Measurements from ENCODE around the gene DCAF16.
"Not testable (repeated sequence)": the region's sequence is repeated elsewhere in the genome, so short reads cannot be mapped to it uniquely, and the experiment has no call there.

Gene DCAF16

GRCh38 chr4:17810260-17811077 is at the start of gene DCAF16, which contains the start of gene NCAPG:
Gene DCAF16, minus strand, starts transcription at chr4:17810757. Its CDS starts 6,616 bp downstream, at chr4:17804141.
Gene NCAPG, plus strand, starts transcription at chr4:17810979. Its CDS starts 99 bp downstream, at chr4:17811078.
- peak; percentile 99 for DNase-seq (ENCODE audit: low spot score)

- no peak for DNase-seq (ENCODE audit: low spot score)
Measured at GRCh38 chr4:17859793-17860406, 49.3 kb upstream of the DCAF16 start.

GRCh38 chr4:17854036-17854435 is 43.5 kb upstream of the DCAF16 start:
- DNase-seq (ENCODE audit: low spot score): no peak

GRCh38 chr4:17851959-17852358 is 41.4 kb upstream of the DCAF16 start:
- no peak for DNase-seq (ENCODE audit: low spot score)

DNA sequence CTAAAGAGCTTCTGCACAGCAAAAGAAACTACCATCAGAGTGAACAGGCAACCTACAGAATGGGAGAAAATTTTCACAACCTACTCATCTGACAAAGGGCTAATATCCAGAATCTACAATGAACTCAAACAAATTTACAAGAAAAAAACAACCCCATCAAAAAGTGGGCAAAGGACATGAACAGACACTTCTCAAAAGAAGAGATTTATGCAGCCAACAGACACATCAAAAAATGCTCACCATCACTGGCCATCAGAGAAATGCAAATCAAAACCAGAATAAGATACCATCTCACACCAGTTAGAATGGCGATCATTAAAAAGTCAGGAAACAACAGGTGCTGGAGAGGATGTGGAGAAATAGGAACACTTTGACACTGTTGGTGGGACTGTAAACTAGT is 39.7 kb upstream of the DCAF16 start:
- DNase-seq (ENCODE audit: low spot score): not testable (repeated sequence)

DNA sequence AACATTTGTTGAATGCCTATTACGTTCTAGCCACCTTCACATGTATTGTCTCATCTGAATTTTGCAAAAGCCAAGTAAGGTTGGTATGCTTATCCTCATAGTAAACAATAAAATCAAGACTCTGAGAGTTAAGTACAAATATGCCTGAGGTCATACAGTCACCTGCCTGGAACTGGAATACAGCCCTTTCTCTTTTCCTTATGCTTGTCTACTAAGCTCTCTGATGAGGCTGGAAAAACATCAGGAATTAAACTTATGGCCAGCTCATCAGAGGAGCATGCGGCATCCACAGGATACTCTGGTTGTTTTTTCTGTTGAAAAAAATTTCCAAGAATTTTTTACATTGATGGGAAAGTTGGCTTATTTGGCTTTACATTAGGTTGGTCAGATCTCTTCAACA is 35.7 kb upstream of the DCAF16 start:
- no peak for DNase-seq (ENCODE audit: low spot score)

DNA sequence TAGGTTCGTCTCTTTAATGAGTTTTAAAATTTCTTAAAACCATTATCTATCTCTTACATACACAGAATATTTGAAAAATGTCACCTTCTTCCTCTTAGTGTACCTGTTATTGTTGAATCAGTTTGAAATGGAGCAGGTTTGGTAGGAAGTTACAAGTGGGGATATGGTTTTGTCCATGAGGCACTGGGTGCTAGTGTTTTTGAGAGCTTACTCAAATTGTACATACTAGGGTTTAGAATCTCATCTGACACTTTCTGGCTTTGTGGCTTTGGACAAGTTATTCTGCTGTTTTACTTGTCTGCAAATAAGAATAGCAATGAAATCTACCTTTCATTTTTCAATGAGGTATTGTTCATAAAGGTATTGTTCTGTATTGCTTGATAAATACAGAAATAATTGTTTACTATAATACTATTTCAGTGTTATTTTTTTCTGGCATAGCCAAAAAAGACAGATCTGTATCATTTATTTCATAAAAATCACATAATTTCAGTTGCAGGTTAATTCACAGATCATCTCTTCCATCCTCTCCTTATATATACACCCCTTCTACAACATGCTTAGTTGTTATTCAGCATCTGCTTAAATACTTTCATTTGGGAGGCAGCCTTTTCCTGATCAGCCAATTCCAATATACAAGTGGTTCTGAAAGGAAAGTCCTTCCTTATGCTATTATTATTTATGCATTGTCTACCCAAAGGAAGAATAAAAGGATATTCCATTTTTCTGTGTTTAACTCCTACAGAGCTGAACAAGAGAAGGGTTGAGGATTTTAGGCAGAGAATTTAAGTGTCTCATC is 13.5 kb upstream of the DCAF16 start:
- no peak for DNase-seq (ENCODE audit: low spot score)

GRCh38 chr4:17817027-17817426 is 6.5 kb upstream of the DCAF16 start:
- DNase-seq (ENCODE audit: low spot score): no peak

- DNase-seq (ENCODE audit: low spot score): no peak
Measured at GRCh38 chr4:17816142-17816541, 5.6 kb upstream of the DCAF16 start.

- no peak for DNase-seq (ENCODE audit: low spot score)
Measured at GRCh38 chr4:17814140-17814539, 3.6 kb upstream of the DCAF16 start.

- no peak for DNase-seq (ENCODE audit: low spot score)
Measured at GRCh38 chr4:17812801-17813200, 2.2 kb upstream of the DCAF16 start.

DNA sequence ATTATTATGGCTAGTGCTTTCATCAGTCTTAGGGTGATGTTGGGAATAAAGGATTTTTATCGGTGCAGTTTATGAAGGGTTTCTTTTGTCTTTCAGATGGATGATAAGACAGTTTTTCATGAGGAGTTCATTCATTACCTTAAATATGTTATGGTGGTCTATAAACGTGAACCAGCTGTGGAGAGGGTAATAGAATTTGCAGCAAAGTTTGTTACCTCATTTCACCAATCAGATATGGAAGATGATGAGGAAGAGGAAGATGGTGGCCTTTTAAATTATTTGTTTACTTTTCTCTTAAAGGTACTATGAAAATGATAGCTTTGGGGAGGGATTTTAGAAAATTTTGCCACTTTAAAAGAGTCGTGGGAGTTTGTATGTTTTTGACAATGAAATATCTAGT is 1.6 kb upstream of the DCAF16 start:
- no peak for DNase-seq (ENCODE audit: low spot score)

- DNase-seq (ENCODE audit: low spot score): no peak
Measured at GRCh38 chr4:17811078-17811603, 584 bp upstream of the DCAF16 start.

- no peak for DNase-seq (ENCODE audit: low spot score)
Measured at GRCh38 chr4:17809667-17810066, 890 bp downstream of the DCAF16 start.

DNA sequence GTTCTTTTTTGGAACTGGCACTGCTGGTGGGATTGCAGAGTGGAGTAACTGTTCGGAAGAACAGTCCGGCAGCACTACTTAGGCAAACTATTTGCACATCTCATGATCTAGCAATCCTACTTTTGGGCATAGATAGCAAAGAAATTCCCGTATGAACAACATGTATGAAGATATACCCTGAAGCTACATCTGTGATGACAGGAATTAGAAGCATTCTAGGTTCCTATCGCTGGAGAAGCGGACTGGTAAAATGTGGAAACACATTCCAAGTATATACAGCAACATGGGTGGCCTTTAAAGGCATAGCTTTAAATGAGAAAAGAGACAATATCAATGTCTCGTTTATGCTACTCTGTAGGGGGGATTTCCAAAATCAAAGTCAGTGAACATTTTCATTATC is 3.1 kb downstream of the DCAF16 start:
- no peak for DNase-seq (ENCODE audit: low spot score)

GRCh38 chr4:17805580-17806155 is 4.9 kb downstream of the DCAF16 start:
- DNase-seq (ENCODE audit: low spot score): no peak

GRCh38 chr4:17797808-17798207 is 12.7 kb downstream of the DCAF16 start:
- no peak for DNase-seq (ENCODE audit: low spot score)

DNA sequence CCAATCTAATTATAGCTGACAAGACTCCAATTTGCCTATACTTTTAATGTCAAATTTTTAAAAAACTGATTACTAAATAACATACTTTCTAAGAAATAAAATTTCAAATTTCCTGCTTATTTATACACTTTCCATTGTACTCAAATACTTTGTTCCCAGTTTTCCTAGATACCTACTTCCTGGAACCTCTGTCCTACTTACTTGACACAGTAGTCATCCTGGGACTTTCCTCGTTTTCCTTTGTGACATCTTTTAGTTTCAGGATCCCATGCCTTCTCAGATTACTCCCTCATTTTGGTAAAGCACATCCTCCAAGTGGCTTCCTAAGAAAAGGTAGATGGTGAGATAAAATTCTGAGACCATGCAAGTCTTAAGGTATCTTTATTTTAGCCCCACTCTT is 15.8 kb downstream of the DCAF16 start:
- no peak for DNase-seq (ENCODE audit: low spot score)

DNA sequence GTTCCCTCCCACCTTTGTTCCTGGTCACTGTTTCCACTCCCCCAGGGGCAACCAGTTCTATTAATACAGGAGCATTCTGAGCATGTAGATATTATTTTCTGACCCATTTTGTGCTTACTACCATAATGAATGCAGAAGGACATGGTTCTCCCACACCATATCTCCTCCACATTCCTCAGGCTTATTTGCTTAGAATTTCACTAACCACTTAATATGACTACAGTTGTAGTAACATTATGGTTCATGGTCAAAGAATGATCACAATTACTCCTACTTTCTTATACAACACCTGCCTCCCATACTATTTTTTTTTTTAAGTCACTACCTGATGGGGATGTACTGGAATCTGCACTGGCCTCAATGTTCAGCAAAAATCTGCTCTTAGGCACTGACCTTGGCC is 21.6 kb downstream of the DCAF16 start:
- no peak for DNase-seq (ENCODE audit: low spot score)

DNA sequence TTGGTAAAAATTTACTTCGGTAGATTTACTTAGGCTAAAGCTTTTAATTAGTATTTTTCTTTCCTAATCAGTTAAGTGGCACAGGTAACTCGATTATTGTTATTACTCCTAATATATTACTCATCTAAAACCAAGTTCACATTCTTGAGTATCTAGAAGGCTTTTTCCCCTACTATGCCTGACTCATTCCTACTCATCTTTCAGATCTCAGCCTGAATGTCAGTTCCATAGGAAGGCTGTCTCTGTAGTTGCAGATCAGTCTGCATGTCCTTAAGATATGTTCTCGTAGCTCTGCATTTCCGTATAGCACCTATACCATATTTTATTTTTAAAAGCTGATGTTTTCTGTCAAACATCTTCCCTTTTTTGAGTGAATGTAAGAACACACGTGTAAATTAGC is 23.2 kb downstream of the DCAF16 start:
- no peak for DNase-seq (ENCODE audit: low spot score)

DNA sequence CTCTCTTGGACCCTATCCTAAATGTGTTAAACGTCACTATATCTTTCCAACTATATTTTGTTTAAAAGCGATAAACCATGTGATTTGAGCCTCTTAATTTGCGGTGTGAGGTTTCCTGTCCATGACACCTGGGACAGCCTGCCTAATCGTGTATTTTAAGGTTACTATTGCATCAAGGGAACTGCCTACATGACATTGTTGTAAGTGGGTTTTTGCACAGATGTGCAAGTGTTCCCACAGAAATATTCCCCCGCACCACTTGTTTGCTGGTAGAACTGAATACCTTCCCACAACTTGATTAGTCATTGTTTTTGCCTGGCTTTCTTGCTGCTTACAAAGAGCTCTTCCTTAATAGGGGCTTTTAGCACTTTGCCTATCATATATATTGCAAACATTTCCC is 24.0 kb downstream of the DCAF16 start:
- DNase-seq (ENCODE audit: low spot score): no peak

GRCh38 chr4:17785858-17786257 is 24.7 kb downstream of the DCAF16 start:
- no peak for DNase-seq (ENCODE audit: low spot score)
